Body of pancreas (tissue), 4 donors: Measurements from ENCODE around the gene ROS1.

Experiments used
- CTCF ChIP-seq, 7 experiments: fragments of 450-650 bp in 4 of 7; fragments of 200-600 bp in 3 of 7; sonication (generic) in 3 of 7; IDR thresholded peaks; one replicate each; pipeline ENCODE4 v1.5.1; 2016 to 2019; ENCODE audit warnings: antibody characterized with exemption in 7 of 7
- POLR2A ChIP-seq, 3 donors: fragments of 450-650 bp; IDR thresholded peaks; one replicate each; pipeline ENCODE4 v1.6.1; 2016; ENCODE audit warnings: antibody characterized with exemption in 3 of 3, mild to moderate bottlenecking in 2 of 3

- TF ChIP-seq CTCF (IDR thresholded peaks at IDR 0.05): no peak
- TF ChIP-seq POLR2A (IDR thresholded peaks at IDR 0.05): no peak
These were observed 135.4 kb downstream of the ROS1 start for GRCh38 chr6:117290173-117290846.
